GM15510 (cell line): ENCODE results near the gene MRPL58.

ENCODE experiments used
- POLR2A ChIP-seq: IDR thresholded peaks from 3 replicates; pipeline ENCODE4 v1.6.1; 2011; ENCODE audit warnings: borderline replicate concordance; ENCODE audit not compliant: insufficient read length; ENCODE audit errors: extremely low read depth

MRPL58 gene

GRCh38 chr17:75033346-75034235 is 21.1 kb downstream of the MRPL58 start:
- no peak for TF ChIP-seq POLR2A

GRCh38 chr17:75034236-75034908 is 21.9 kb downstream of the MRPL58 start:
- no peak for TF ChIP-seq POLR2A

- TF ChIP-seq POLR2A, result no peak
Observed at GRCh38 chr17:75036643-75037268, 24.3 kb downstream of the MRPL58 start.

- no peak for TF ChIP-seq POLR2A
Observed at GRCh38 chr17:75039238-75039637, 26.8 kb downstream of the MRPL58 start.

GRCh38 chr17:75041656-75042280 is 29.3 kb downstream of the MRPL58 start:
- TF ChIP-seq POLR2A, result no peak

- TF ChIP-seq POLR2A, result no peak
Observed at GRCh38 chr17:75044716-75045115, 32.2 kb downstream of the MRPL58 start.

GRCh38 chr17:75046407-75047289 is 34.2 kb downstream of the MRPL58 start, which contains the start of the genes ATP5PD and KCTD2:
Gene ATP5PD, minus strand, starts transcription at chr17:75046969. Its CDS starts 4,319 bp downstream, at chr17:75042650.
Gene KCTD2, plus strand, starts transcription at chr17:75047225. Its CDS starts 26 bp downstream, at chr17:75047251.
- peak; percentile 91 for TF ChIP-seq POLR2A

- no peak for TF ChIP-seq POLR2A
Observed at GRCh38 chr17:75047398-75048098, 35.1 kb downstream of the MRPL58 start.

- no peak for TF ChIP-seq POLR2A
Observed at GRCh38 chr17:75048249-75048878, 35.9 kb downstream of the MRPL58 start.

- no peak for TF ChIP-seq POLR2A
Observed at GRCh38 chr17:75049057-75049456, 36.6 kb downstream of the MRPL58 start.

GRCh38 chr17:75049706-75050105 is 37.2 kb downstream of the MRPL58 start:
- TF ChIP-seq POLR2A, result no peak

- no peak for TF ChIP-seq POLR2A
Observed at GRCh38 chr17:75051941-75052340, 39.5 kb downstream of the MRPL58 start.
